Astrocyte (in vitro differentiated cells and primary cell): Measurements from ENCODE around the gene TEAD1.

Experiments
- EZH2 ChIP-seq: IDR thresholded peaks from 2 replicates; pipeline ENCODE4 v1.6.1; 2012; ENCODE audit warnings: mild to moderate bottlenecking, low read length, inconsistent platforms; ENCODE audit not compliant: insufficient read depth
- TF ChIP-seq, protein P1 (sequence below): IDR thresholded peaks from 2 replicates; pipeline ENCODE4 v1.5.1; 2011; ENCODE audit warnings: low read depth, mild to moderate bottlenecking, inconsistent platforms, low read length, moderate library complexity; ENCODE audit not compliant: insufficient read depth

DNA sequence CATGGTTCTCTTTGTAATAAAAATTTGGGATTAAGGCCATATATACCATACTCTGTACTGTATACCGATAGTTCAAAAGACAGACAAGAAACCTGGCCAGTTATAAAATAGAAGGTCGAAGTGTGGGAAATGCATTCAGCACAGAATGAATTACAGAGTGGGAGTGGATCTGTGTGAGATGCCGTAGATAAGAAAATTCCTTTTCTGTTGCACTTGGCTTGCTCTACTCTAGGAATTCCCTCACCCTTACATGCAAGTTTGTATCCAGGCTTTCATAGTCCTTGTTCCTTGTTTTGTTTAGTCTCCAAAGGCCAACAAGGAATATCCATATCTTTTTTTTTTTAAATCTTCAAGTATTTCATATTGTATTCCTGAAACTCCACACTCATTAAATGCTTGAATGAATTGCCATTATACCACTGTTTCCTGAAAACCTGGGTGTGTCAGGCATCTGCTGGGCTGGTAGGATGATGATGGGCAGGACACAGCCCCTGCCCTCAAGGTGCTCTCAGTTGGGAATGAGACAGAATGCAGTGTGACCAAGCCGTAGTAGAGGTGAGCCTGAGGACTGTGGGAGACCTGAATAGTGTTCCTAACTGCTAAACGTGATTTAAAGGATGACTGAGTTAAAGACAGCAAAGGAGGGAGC lies 53.5 kb downstream of the TEAD1 start:
- TF ChIP-seq EZH2: no peak
- TF ChIP-seq, protein P1, sequence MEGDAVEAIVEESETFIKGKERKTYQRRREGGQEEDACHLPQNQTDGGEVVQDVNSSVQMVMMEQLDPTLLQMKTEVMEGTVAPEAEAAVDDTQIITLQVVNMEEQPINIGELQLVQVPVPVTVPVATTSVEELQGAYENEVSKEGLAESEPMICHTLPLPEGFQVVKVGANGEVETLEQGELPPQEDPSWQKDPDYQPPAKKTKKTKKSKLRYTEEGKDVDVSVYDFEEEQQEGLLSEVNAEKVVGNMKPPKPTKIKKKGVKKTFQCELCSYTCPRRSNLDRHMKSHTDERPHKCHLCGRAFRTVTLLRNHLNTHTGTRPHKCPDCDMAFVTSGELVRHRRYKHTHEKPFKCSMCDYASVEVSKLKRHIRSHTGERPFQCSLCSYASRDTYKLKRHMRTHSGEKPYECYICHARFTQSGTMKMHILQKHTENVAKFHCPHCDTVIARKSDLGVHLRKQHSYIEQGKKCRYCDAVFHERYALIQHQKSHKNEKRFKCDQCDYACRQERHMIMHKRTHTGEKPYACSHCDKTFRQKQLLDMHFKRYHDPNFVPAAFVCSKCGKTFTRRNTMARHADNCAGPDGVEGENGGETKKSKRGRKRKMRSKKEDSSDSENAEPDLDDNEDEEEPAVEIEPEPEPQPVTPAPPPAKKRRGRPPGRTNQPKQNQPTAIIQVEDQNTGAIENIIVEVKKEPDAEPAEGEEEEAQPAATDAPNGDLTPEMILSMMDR: no peak
